GM18868 (cell line): Measurements from ENCODE around the gene EPB41L4B.

Experiments used
- ATAC-seq: cut with Tn5 transposase; IDR thresholded peaks from one replicate; pipeline ENCODE4 v1.9.1; 2021; ENCODE audit warnings: mild to moderate bottlenecking, moderate library complexity; ENCODE audit not compliant: unreplicated experiment

Gene EPB41L4B

GRCh38 chr9:109167716-109168115, 153.1 kb downstream of the EPB41L4B start:
- no peak for ATAC-seq

- ATAC-seq, result no peak
These were observed 153.9 kb downstream of the EPB41L4B start, which contains the start of gene FRRS1L for GRCh38 chr9:109166771-109167601. TSS of gene FRRS1L (minus strand) at chr9:109167249. CDS start at chr9:109167138, 111 bp downstream.

GRCh38 chr9:109166171-109166770, 154.6 kb downstream of the EPB41L4B start:
- no peak for ATAC-seq

GRCh38 chr9:109164042-109164441, 156.8 kb downstream of the EPB41L4B start:
- peak; percentile 96 for ATAC-seq

- ATAC-seq, result no peak
These were observed 157.7 kb downstream of the EPB41L4B start for GRCh38 chr9:109163194-109163593.

GRCh38 chr9:109162677-109163076, 158.2 kb downstream of the EPB41L4B start:
- no peak for ATAC-seq

GRCh38 chr9:109161471-109161870, 159.4 kb downstream of the EPB41L4B start:
- ATAC-seq, result no peak

- ATAC-seq, result no peak
These were observed 161.3 kb downstream of the EPB41L4B start for GRCh38 chr9:109159583-109159982.

GRCh38 chr9:109158651-109159050, 162.2 kb downstream of the EPB41L4B start:
- ATAC-seq, result no peak

GRCh38 chr9:109156708-109157107, 164.2 kb downstream of the EPB41L4B start:
- no peak for ATAC-seq

- ATAC-seq, result no peak
These were observed 169.8 kb downstream of the EPB41L4B start for GRCh38 chr9:109150925-109151545.

GRCh38 chr9:109149722-109150121, 171.1 kb downstream of the EPB41L4B start:
- ATAC-seq, result no peak

GRCh38 chr9:109149089-109149488, 171.8 kb downstream of the EPB41L4B start:
- no peak for ATAC-seq

GRCh38 chr9:109145051-109145450, 175.8 kb downstream of the EPB41L4B start:
- ATAC-seq, result no peak

- peak; percentile 99 for ATAC-seq
These were observed 176.8 kb downstream of the EPB41L4B start for GRCh38 chr9:109143881-109144562.

- no peak for ATAC-seq
These were observed 179.5 kb downstream of the EPB41L4B start for GRCh38 chr9:109141375-109141774.

- no peak for ATAC-seq
These were observed 181.0 kb downstream of the EPB41L4B start for GRCh38 chr9:109139851-109140250.

GRCh38 chr9:109138421-109138820, 182.4 kb downstream of the EPB41L4B start:
- ATAC-seq, result no peak

- no peak for ATAC-seq
These were observed 186.7 kb downstream of the EPB41L4B start for GRCh38 chr9:109134167-109134578.

GRCh38 chr9:109133533-109133932, 187.3 kb downstream of the EPB41L4B start:
- ATAC-seq, result no peak

- ATAC-seq, result no peak
These were observed 188.3 kb downstream of the EPB41L4B start for GRCh38 chr9:109132567-109133021.
